IMR-90 (cell line): Measurements from ENCODE around the gene SEMA3C. TPM values are rescaled to one million over a fixed set of nuclear protein-coding genes. Genes with fewer than 3 reads are reported as not detected.

Experiments
- ATAC-seq: fragments of 200-7000 bp; cut with Tn5 transposase; 2 replicates; pipeline ENCODE4 v1.9.1; 2020; ENCODE audit warnings: low read depth, mild to moderate bottlenecking, moderate library complexity
- BruUV-seq: library from RNA; stranded (reverse); fragments of 400-500 nt; replicated peaks from 2 replicates; lab custom pipeline; 2021; lab: Mats Ljungman, UMichigan
- CTCF ChIA-PET: fragments of 300-600 bp; formaldehyde crosslinking; extraction: SDS; loops from one replicate; lab custom pipeline; 2021; ENCODE audit warnings: antibody characterized with exemption; lab: Yijun Ruan, JAX
- POLR2A ChIA-PET: fragments of 300-600 bp; sonication (Branson Sonifier 250); formaldehyde crosslinking; loops from one replicate; lab custom pipeline; 2022; ENCODE audit warnings: antibody characterized with exemption; ENCODE audit not compliant: unreplicated experiment; lab: Charles Lee
- DNase-seq: peaks from one replicate; pipeline ENCODE4 v3.0.0; 2013
- H2AFZ ChIP-seq: replicated peaks from 2 replicates; pipeline ENCODE3; 2013; ENCODE audit warnings: low read length, mild to moderate bottlenecking; ENCODE audit not compliant: poor library complexity
- H2AK5ac ChIP-seq: 2 replicates; pipeline ENCODE4 v1.6.1; 2013; ENCODE audit warnings: low read depth, low read length, inconsistent platforms
- H2AK9ac ChIP-seq: replicated peaks from 2 replicates; pipeline ENCODE3; 2013; ENCODE audit warnings: mild to moderate bottlenecking, low read depth, low read length, moderate library complexity; ENCODE audit not compliant: poor library complexity
- H2BK120ac ChIP-seq: 2 replicates; pipeline ENCODE4 v1.6.1; 2013; ENCODE audit warnings: low read depth, low read length, inconsistent platforms
- H2BK15ac ChIP-seq: 3 replicates; pipeline ENCODE4 v1.6.1; 2013; ENCODE audit warnings: low read depth, low read length, inconsistent platforms
- H2BK20ac ChIP-seq: 2 replicates; pipeline ENCODE4 v1.6.1; 2013; ENCODE audit warnings: low read depth, mild to moderate bottlenecking, inconsistent platforms, low read length, moderate library complexity
- H2BK5ac ChIP-seq: 2 replicates; pipeline ENCODE4 v1.6.1; 2013; ENCODE audit warnings: mild to moderate bottlenecking, low read depth, low read length, inconsistent platforms; ENCODE audit not compliant: poor library complexity, severe bottlenecking
- H3K14ac ChIP-seq: replicated peaks from 2 replicates; pipeline ENCODE4 v1.6.1; 2013; ENCODE audit warnings: low read depth, low read length, inconsistent platforms
- H3K18ac ChIP-seq: 2 replicates; pipeline ENCODE4 v1.6.1; 2013; ENCODE audit warnings: low read depth, low read length, control low read depth
- H3K23ac ChIP-seq: 2 replicates; pipeline ENCODE4 v1.6.1; 2013; ENCODE audit warnings: low read depth, low read length, inconsistent platforms
- H3K27ac ChIP-seq: 2 replicates; pipeline ENCODE4 v1.5.1; 2013; ENCODE audit warnings: mild to moderate bottlenecking, control low read depth, low read length; ENCODE audit not compliant: insufficient read depth
- H3K27me3 ChIP-seq: 2 replicates; pipeline ENCODE4 v1.6.1; 2013; ENCODE audit warnings: low read length; ENCODE audit not compliant: control insufficient read depth, insufficient read depth
- H3K36me3 ChIP-seq: 2 replicates; pipeline ENCODE4 v1.6.1; 2013; ENCODE audit warnings: low read length, mixed read lengths; ENCODE audit not compliant: control insufficient read depth, insufficient read depth
- H3K4ac ChIP-seq: 2 replicates; pipeline ENCODE4 v1.6.1; 2013; ENCODE audit warnings: low read depth, low read length, inconsistent platforms
- H3K4me1 ChIP-seq: 2 replicates; pipeline ENCODE4 v1.6.1; 2013; ENCODE audit warnings: low read length, mixed read lengths; ENCODE audit not compliant: control insufficient read depth, insufficient read depth
- H3K4me2 ChIP-seq: 2 replicates; pipeline ENCODE4 v1.6.1; 2013; ENCODE audit warnings: low read depth, mild to moderate bottlenecking, control low read depth, low read length, moderate library complexity
- H3K4me3 ChIP-seq: 2 replicates; pipeline ENCODE4 v1.5.1; 2013; ENCODE audit warnings: low read depth, mild to moderate bottlenecking, control low read depth, low read length, moderate library complexity; ENCODE audit not compliant: insufficient read depth
- H3K56ac ChIP-seq: 2 replicates; pipeline ENCODE4 v1.6.1; 2013; ENCODE audit warnings: low read length, inconsistent platforms; ENCODE audit not compliant: insufficient read depth; ENCODE audit errors: extremely low read depth
- H3K79me1 ChIP-seq, 2 experiments: 2 replicates each; pipeline ENCODE4 v1.6.1; 2013; ENCODE audit warnings: low read length in 2 of 2, inconsistent platforms in 1 of 2, low read depth in 1 of 2
- H3K9ac ChIP-seq: 2 replicates; pipeline ENCODE4 v1.6.1; 2013; ENCODE audit warnings: low read depth, low read length, control low read depth
- H3K9me1 ChIP-seq: 2 replicates; pipeline ENCODE4 v1.6.1; 2013; ENCODE audit warnings: low read length, inconsistent platforms; ENCODE audit not compliant: insufficient read depth
- H3K9me3 ChIP-seq: 2 replicates; pipeline ENCODE4 v1.6.1; 2013; ENCODE audit warnings: low read length; ENCODE audit not compliant: control insufficient read depth, insufficient read depth
- H4K20me1 ChIP-seq: 2 replicates; pipeline ENCODE4 v1.6.1; 2013; ENCODE audit warnings: low read length, inconsistent platforms; ENCODE audit not compliant: insufficient read depth
- H4K5ac ChIP-seq: 2 replicates; pipeline ENCODE4 v1.6.1; 2013; ENCODE audit warnings: mild to moderate bottlenecking, low read depth, low read length, control low read depth
- H4K8ac ChIP-seq, 2 experiments: 2 replicates each; pipeline ENCODE4 v1.6.1; 2013; ENCODE audit warnings: low read depth in 2 of 2, low read length in 2 of 2, control low read depth in 1 of 2, inconsistent platforms in 1 of 2
- H4K91ac ChIP-seq: 2 replicates; pipeline ENCODE4 v1.6.1; 2013; ENCODE audit warnings: low read depth, low read length, inconsistent platforms; ENCODE audit not compliant: insufficient read depth
- BHLHE40 ChIP-seq: fragments of 150-350 bp; IDR thresholded peaks from 2 replicates; pipeline ENCODE4 v1.6.1; 2016; ENCODE audit warnings: mild to moderate bottlenecking, low read depth, low read length
- CEBPB ChIP-seq: IDR thresholded peaks from 2 replicates; pipeline ENCODE4 v1.6.1; 2012; ENCODE audit warnings: low read depth, low read length, improper control_type of control experiment
- FOS ChIP-seq: fragments of 150-350 bp; IDR thresholded peaks from 2 replicates; pipeline ENCODE4 v1.6.1; 2016; ENCODE audit warnings: low read depth, low read length
- MAFK ChIP-seq: IDR thresholded peaks from 2 replicates; pipeline ENCODE4 v1.6.1; 2012; ENCODE audit warnings: low read depth, low read length, improper control_type of control experiment
- MAZ ChIP-seq: IDR thresholded peaks from 2 replicates; pipeline ENCODE4 v1.6.1; 2012; ENCODE audit warnings: low read depth, mild to moderate bottlenecking, low read length, improper control_type of control experiment, moderate library complexity, borderline replicate concordance
- MXI1 ChIP-seq: IDR thresholded peaks from 2 replicates; pipeline ENCODE4 v1.6.1; 2012; ENCODE audit warnings: low read depth, mild to moderate bottlenecking, low read length, moderate library complexity, borderline replicate concordance
- NFE2L2 ChIP-seq: fragments of 150-350 bp; IDR thresholded peaks from 2 replicates; pipeline ENCODE4 v1.6.1; 2016; ENCODE audit warnings: low read depth, mild to moderate bottlenecking, low read length
- POLR2A ChIP-seq: IDR thresholded peaks from 2 replicates; pipeline ENCODE4 v1.6.1; 2012; ENCODE audit warnings: mild to moderate bottlenecking, low read depth, low read length
- RAD21 ChIP-seq: IDR thresholded peaks from 2 replicates; pipeline ENCODE4 v1.6.1; 2012; ENCODE audit warnings: low read length, improper control_type of control experiment
- RCOR1 ChIP-seq: IDR thresholded peaks from 2 replicates; pipeline ENCODE4 v1.6.1; 2012; ENCODE audit warnings: mild to moderate bottlenecking, low read length, improper control_type of control experiment; ENCODE audit not compliant: insufficient replicate concordance
- RFX5 ChIP-seq: IDR thresholded peaks from 2 replicates; pipeline ENCODE4 v1.8.0; 2012; ENCODE audit warnings: low read depth, mild to moderate bottlenecking, low read length, moderate library complexity
- SMC3 ChIP-seq: fragments of 150-350 bp; IDR thresholded peaks from 2 replicates; pipeline ENCODE4 v1.6.1; 2016; ENCODE audit warnings: low read depth, mild to moderate bottlenecking, antibody characterized with exemption, low read length, moderate library complexity
- WGBS, 2 experiments: methylation state at CpG; one replicate each; pipeline versions ENCODE4 v1.1.5 to v1.1.7; 2013; ENCODE audit warnings: missing lambda C conversion rate in 2 of 2; ENCODE audit not compliant: insufficient read length in 1 of 2; ENCODE audit errors: extremely low coverage in 2 of 2; 5-methylcytosine and 5-hydroxymethylcytosine counted together
- dilution Hi-C: fragments of 300-500 bp; cut with HindIII; formaldehyde crosslinking; loops from one replicate; pipeline ENCODE4 v1.14.3; 2018; ENCODE audit warnings: low sequenced_read_pairs; ENCODE audit not compliant: unreplicated experiment
- in situ Hi-C: fragments of 300-500 bp; cut with MboI; formaldehyde crosslinking; loops from 3 replicates; pipeline ENCODE4 v1.14.3; 2019; ENCODE audit warnings: low sequenced_read_pairs, inconsistent platforms, mixed read lengths
- intact Hi-C: fragments of 100-400 bp; cut with micrococcal nuclease; formaldehyde crosslinking; loops from 2 replicates; pipeline ENCODE4 v1.10.0; 2022
- polyA plus RNA-seq, 3 experiments: library from polyadenylated mRNA; depleted of rRNA; stranded (reverse); fragments of >200 nt; gene quantifications; 2 replicates each; pipeline ENCODE4 v1.2.3, GENCODE V29; 2012; ENCODE audit warnings: low replicate concordance in 1 of 3
- total RNA-seq: library from RNA; depleted of rRNA; stranded (reverse); fragments of >200 nt; gene quantifications from 2 replicates; pipeline ENCODE4 v1.2.3, GENCODE V29; 2012
- TF ChIP-seq, protein P1 (sequence below): fragments of 150-350 bp; IDR thresholded peaks from 2 replicates; pipeline ENCODE4 v1.6.1; 2017; ENCODE audit warnings: mild to moderate bottlenecking, antibody characterized with exemption, low read length, low read depth
- TF ChIP-seq, protein P2 (sequence below): fragments of 150-350 bp; IDR thresholded peaks from 2 replicates; pipeline ENCODE4 v1.6.1; 2016; ENCODE audit warnings: low read depth, mild to moderate bottlenecking, low read length, moderate library complexity, borderline replicate concordance
- TF ChIP-seq, protein P3 (sequence below): conservative IDR thresholded peaks from 2 replicates; pipeline ENCODE4 v1.5.1; 2012; ENCODE audit warnings: mild to moderate bottlenecking, low read depth, low read length, improper control_type of control experiment

SEMA3C gene
- total and polyA plus RNA-seq, 2 of the 4 experiments (the other 2 are of a cell fraction): 21.2 to 97.1 TPM

DNA sequence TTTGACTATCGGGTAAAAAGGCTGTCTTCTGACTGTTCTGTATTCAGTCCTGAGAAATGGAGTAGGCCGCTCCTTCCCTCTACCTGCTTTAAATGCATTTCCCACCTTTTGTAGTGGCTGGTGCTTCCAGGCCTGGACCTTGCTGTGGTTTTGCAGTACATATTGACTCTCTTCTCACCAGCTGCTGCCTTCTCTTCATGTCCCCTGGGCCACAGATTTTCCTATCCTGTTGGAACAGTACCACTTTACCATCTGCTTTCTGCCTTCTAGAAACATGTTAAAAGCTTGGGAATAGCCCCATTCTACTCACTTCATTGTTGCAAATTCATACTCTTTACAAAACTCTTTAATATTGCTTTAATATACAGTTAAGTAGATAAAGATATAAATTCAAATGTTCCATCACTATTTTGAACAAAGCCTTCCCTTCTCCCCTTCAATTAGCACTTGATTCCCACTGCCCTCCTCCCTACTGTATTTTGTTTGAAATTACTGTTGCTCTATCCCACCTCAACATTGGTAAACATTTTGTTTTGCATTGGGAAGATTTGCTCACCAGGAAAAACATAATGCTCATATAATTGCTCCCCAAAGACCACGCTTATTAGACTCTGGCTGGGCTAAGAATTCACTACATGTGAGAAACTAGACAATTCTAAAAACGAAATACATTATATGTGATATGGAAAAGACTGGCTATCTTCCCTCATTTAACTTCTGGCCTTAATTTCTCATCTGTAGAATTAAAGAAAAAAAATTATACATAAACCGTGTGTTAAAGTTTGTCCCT, 17.3 kb upstream of the SEMA3C start:
- ChIA-PET POLR2A (no interaction called here), CTCF (no interaction called here)
- H2BK15ac ChIP-seq: peak overlapping the region; percentile 87; the same call in 1 of the 3 replicates
- peaks cover 4% of the 10 kb centered on the region; the same call in 1 of the 2 replicates for H3K9me1 ChIP-seq
- no peak overlapping the region; a peak in 1 of 4 replicates for H4K8ac ChIP-seq
- no peak overlapping the region for H3K9ac ChIP-seq
- in situ Hi-C loops (no loop called here), intact Hi-C loops (no loop called here), dilution Hi-C loops (no loop called here)
- no peak overlapping the region for H3K4me3 ChIP-seq
- no peak overlapping the region for H3K4ac ChIP-seq
- no peak overlapping the region for H3K23ac ChIP-seq
- no peak overlapping the region for H2BK5ac ChIP-seq
- no peak overlapping the region for H3K14ac ChIP-seq
- H4K91ac ChIP-seq: no peak overlapping the region; the same call in 1 of the 2 replicates
- peaks cover 3% of the 10 kb centered on the region; the same call in 1 of the 2 replicates for H3K4me1 ChIP-seq
- no peak overlapping the region for H2BK120ac ChIP-seq
- H3K36me3 ChIP-seq: no peaks in the 10 kb centered on the region
- no peak overlapping the region for H2BK20ac ChIP-seq
- H3K9me3 ChIP-seq: no peaks in the 10 kb centered on the region
- no peak overlapping the region for H2AFZ ChIP-seq
- no peaks in the 10 kb centered on the region for H3K27me3 ChIP-seq
- no peak for TF ChIP-seq MXI1
- TF ChIP-seq RFX5: no peak
- no peak for TF ChIP-seq SMC3
- TF ChIP-seq, protein P1, sequence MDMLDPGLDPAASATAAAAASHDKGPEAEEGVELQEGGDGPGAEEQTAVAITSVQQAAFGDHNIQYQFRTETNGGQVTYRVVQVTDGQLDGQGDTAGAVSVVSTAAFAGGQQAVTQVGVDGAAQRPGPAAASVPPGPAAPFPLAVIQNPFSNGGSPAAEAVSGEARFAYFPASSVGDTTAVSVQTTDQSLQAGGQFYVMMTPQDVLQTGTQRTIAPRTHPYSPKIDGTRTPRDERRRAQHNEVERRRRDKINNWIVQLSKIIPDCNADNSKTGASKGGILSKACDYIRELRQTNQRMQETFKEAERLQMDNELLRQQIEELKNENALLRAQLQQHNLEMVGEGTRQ: no peak
- no peak for TF ChIP-seq RAD21
- TF ChIP-seq RCOR1: no peak
- TF ChIP-seq, protein P2, sequence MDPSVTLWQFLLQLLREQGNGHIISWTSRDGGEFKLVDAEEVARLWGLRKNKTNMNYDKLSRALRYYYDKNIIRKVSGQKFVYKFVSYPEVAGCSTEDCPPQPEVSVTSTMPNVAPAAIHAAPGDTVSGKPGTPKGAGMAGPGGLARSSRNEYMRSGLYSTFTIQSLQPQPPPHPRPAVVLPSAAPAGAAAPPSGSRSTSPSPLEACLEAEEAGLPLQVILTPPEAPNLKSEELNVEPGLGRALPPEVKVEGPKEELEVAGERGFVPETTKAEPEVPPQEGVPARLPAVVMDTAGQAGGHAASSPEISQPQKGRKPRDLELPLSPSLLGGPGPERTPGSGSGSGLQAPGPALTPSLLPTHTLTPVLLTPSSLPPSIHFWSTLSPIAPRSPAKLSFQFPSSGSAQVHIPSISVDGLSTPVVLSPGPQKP: no peak
- TF ChIP-seq POLR2A: no peak
- TF ChIP-seq CEBPB: no peak
- no peak for TF ChIP-seq NFE2L2
- TF ChIP-seq, protein P3, sequence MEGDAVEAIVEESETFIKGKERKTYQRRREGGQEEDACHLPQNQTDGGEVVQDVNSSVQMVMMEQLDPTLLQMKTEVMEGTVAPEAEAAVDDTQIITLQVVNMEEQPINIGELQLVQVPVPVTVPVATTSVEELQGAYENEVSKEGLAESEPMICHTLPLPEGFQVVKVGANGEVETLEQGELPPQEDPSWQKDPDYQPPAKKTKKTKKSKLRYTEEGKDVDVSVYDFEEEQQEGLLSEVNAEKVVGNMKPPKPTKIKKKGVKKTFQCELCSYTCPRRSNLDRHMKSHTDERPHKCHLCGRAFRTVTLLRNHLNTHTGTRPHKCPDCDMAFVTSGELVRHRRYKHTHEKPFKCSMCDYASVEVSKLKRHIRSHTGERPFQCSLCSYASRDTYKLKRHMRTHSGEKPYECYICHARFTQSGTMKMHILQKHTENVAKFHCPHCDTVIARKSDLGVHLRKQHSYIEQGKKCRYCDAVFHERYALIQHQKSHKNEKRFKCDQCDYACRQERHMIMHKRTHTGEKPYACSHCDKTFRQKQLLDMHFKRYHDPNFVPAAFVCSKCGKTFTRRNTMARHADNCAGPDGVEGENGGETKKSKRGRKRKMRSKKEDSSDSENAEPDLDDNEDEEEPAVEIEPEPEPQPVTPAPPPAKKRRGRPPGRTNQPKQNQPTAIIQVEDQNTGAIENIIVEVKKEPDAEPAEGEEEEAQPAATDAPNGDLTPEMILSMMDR: no peak
- no peak for TF ChIP-seq BHLHE40
- TF ChIP-seq MAZ: no peak
- no peak for TF ChIP-seq MAFK
- TF ChIP-seq FOS: no peak
- H3K27ac ChIP-seq: no peak overlapping the region
- WGBS, 2 experiments: no CpG with 5 or more reads among the region's 5 CpGs
- no peak overlapping the region; the same call in 1 of the 2 replicates for H2AK5ac ChIP-seq
- H2AK9ac ChIP-seq: no peak overlapping the region
- no peak overlapping the region for H3K4me2 ChIP-seq
- H4K5ac ChIP-seq: no peak overlapping the region
- DNase-seq: no peak
- H3K79me1 ChIP-seq: no peaks in the 10 kb centered on the region
- no peak for ATAC-seq
- BruUV-seq: no TSS peak
- no peaks in the 10 kb centered on the region for H4K20me1 ChIP-seq
- H3K18ac ChIP-seq: no peak overlapping the region
- H3K56ac ChIP-seq: no peak overlapping the region
